IgD-negative memory B cell (primary cell): ENCODE measurements around the gene RBM4. TPM values are rescaled to one million over a fixed set of nuclear protein-coding genes. Genes with fewer than 3 reads are reported as not detected.
"Not testable (repeated sequence)": the region's sequence is repeated elsewhere in the genome, so short reads cannot be mapped to it uniquely, and the experiment has no call there.

Experiments
- H3K27ac Mint-ChIP-seq, 3 donors: one replicate each; pipeline ENCODE4 v1.8.0; 2020 to 2022; ENCODE audit warnings: mild to moderate bottlenecking in 3 of 3, mixed read lengths in 3 of 3, moderate library complexity in 1 of 3
- H3K27me3 Mint-ChIP-seq: one replicate; pipeline ENCODE4 v1.8.0; 2021; ENCODE audit warnings: mixed read lengths
- H3K36me3 Mint-ChIP-seq: one replicate; pipeline ENCODE4 v1.8.0; 2020; ENCODE audit warnings: mild to moderate bottlenecking, mixed read lengths
- H3K4me1 Mint-ChIP-seq, 3 donors: one replicate each; pipeline ENCODE4 v1.8.0; 2020 to 2022; ENCODE audit warnings: mixed read lengths in 3 of 3, mild to moderate bottlenecking in 1 of 3
- H3K4me3 Mint-ChIP-seq, 4 donors: one replicate each; pipeline ENCODE4 v1.8.0; 2020 to 2022; ENCODE audit warnings: mild to moderate bottlenecking in 4 of 4, mixed read lengths in 4 of 4, moderate library complexity in 3 of 4
- H3K9me3 Mint-ChIP-seq, 3 donors: one replicate each; pipeline ENCODE4 v1.8.0; 2020 to 2021; ENCODE audit warnings: mixed read lengths in 3 of 3, mild to moderate bottlenecking in 1 of 3
- polyA plus RNA-seq: library from polyadenylated mRNA; unstranded; fragments of 300-500 nt; fragmentation: Illumina TruSeq; gene quantifications from one replicate; pipeline ENCODE4 v1.2.3, GENCODE V29; 2021

The RBM4 gene
- polyA plus RNA-seq, 1 donor from 2014 or later = 189 TPM

GRCh38 chr11:66628061-66628603 is 10.4 kb upstream of the RBM4 start:
- H3K36me3 Mint-ChIP-seq = peaks cover 10% of the 10 kb centered on the region
- no peak overlapping the region for H3K4me3 Mint-ChIP-seq
- H3K27ac Mint-ChIP-seq = peak overlapping the region in 2 of 3 donors; percentile 64
- H3K27me3 Mint-ChIP-seq = no peaks in the 10 kb centered on the region
- H3K9me3 Mint-ChIP-seq = no peaks in the 10 kb centered on the region
- peaks cover 31 to 40% (median 32%) of the 10 kb centered on the region in 3 donors for H3K4me1 Mint-ChIP-seq

- H3K27me3 Mint-ChIP-seq = no peaks in the 10 kb centered on the region
- peaks cover 8% of the 10 kb centered on the region for H3K36me3 Mint-ChIP-seq
- peak overlapping the region in 1 of 3 donors; percentile 76 for H3K27ac Mint-ChIP-seq
- H3K4me3 Mint-ChIP-seq = peak overlapping the region in 1 of 4 donors; percentile 45
- peaks cover 22 to 33% (median 23%) of the 10 kb centered on the region in 3 donors for H3K4me1 Mint-ChIP-seq
- no peaks in the 10 kb centered on the region for H3K9me3 Mint-ChIP-seq
Measured at GRCh38 chr11:66629356-66629755, 9.1 kb upstream of the RBM4 start.

- Mint-ChIP-seq H3K4me3 (peak overlapping the region in 2 of 4 donors; percentile 22 to 74), H3K27ac (peak overlapping the region; percentile 41 to 89 (median 80)), H3K27me3 (no peaks in the 10 kb centered on the region), H3K36me3 (peaks cover 9% of the 10 kb centered on the region), H3K4me1 (peaks cover 30 to 42% (median 32%) of the 10 kb centered on the region in 3 donors), H3K9me3 (no peaks in the 10 kb centered on the region)
Measured at GRCh38 chr11:66631883-66632282, 6.6 kb upstream of the RBM4 start.

- peaks cover 36 to 38% (median 37%) of the 10 kb centered on the region in 3 donors for H3K4me1 Mint-ChIP-seq
- peaks cover 9% of the 10 kb centered on the region for H3K36me3 Mint-ChIP-seq
- H3K27ac Mint-ChIP-seq = peak overlapping the region in 1 of 3 donors; percentile 67
- no peaks in the 10 kb centered on the region for H3K9me3 Mint-ChIP-seq
- no peaks in the 10 kb centered on the region for H3K27me3 Mint-ChIP-seq
- peak overlapping the region in 2 of 4 donors; percentile 8 to 70 for H3K4me3 Mint-ChIP-seq
Measured at GRCh38 chr11:66632952-66633351, 5.6 kb upstream of the RBM4 start.

- peaks cover 39 to 48% (median 48%) of the 10 kb centered on the region in 3 donors for H3K4me1 Mint-ChIP-seq
- peaks cover 9% of the 10 kb centered on the region for H3K36me3 Mint-ChIP-seq
- H3K27me3 Mint-ChIP-seq = peaks cover 1% of the 10 kb centered on the region
- H3K27ac Mint-ChIP-seq = peak overlapping the region; percentile 54 to 84 (median 83)
- no peaks in the 10 kb centered on the region for H3K9me3 Mint-ChIP-seq
- H3K4me3 Mint-ChIP-seq = peak overlapping the region in 1 of 4 donors; percentile 98
Measured at GRCh38 chr11:66636411-66636810, 2.1 kb upstream of the RBM4 start.

GRCh38 chr11:66637557-66638176 is 836 bp upstream of the RBM4 start:
- Mint-ChIP-seq H3K4me1 (peaks cover 45 to 51% (median 50%) of the 10 kb centered on the region in 3 donors), H3K9me3 (no peaks in the 10 kb centered on the region), H3K36me3 (peaks cover 5% of the 10 kb centered on the region), H3K4me3 (peak overlapping the region; percentile 95 to 98 (median 98)), H3K27me3 (peaks cover 1% of the 10 kb centered on the region), H3K27ac (peak overlapping the region; percentile 85 to 99 (median 91))

- no peaks in the 10 kb centered on the region for H3K9me3 Mint-ChIP-seq
- peaks cover 50 to 60% (median 60%) of the 10 kb centered on the region in 3 donors for H3K4me1 Mint-ChIP-seq
- H3K4me3 Mint-ChIP-seq = peak overlapping the region; percentile 95 to 98 (median 98)
- H3K27me3 Mint-ChIP-seq = peaks cover 1% of the 10 kb centered on the region
- peaks cover 7% of the 10 kb centered on the region for H3K36me3 Mint-ChIP-seq
- H3K27ac Mint-ChIP-seq = peak overlapping the region; percentile 85 to 99 (median 91)
Measured at GRCh38 chr11:66639066-66639813, 737 bp downstream of the RBM4 start.

- H3K4me3 Mint-ChIP-seq = peak overlapping the region; percentile 95 to 98 (median 98)
- H3K27ac Mint-ChIP-seq = peak overlapping the region; percentile 85 to 99 (median 91)
- H3K4me1 Mint-ChIP-seq = peaks cover 52 to 64% (median 60%) of the 10 kb centered on the region in 3 donors
- not testable (repeated sequence) for H3K9me3 Mint-ChIP-seq, H3K36me3 Mint-ChIP-seq, H3K27me3 Mint-ChIP-seq
Measured at GRCh38 chr11:66639814-66640340, 1.4 kb downstream of the RBM4 start.

- H3K27me3 Mint-ChIP-seq = peaks cover 1% of the 10 kb centered on the region
- H3K9me3 Mint-ChIP-seq = no peaks in the 10 kb centered on the region
- H3K4me3 Mint-ChIP-seq = peak overlapping the region; percentile 60 to 98 (median 82)
- peaks cover 64 to 76% (median 69%) of the 10 kb centered on the region in 3 donors for H3K4me1 Mint-ChIP-seq
- peaks cover 7% of the 10 kb centered on the region for H3K36me3 Mint-ChIP-seq
- H3K27ac Mint-ChIP-seq = peak overlapping the region in 2 of 3 donors; percentile 50 to 76
Measured at GRCh38 chr11:66641834-66642233, 3.3 kb downstream of the RBM4 start.

- Mint-ChIP-seq H3K27ac (no peak overlapping the region), H3K27me3 (peaks cover 1% of the 10 kb centered on the region), H3K4me1 (peaks cover 60 to 69% (median 68%) of the 10 kb centered on the region in 3 donors), H3K4me3 (peak overlapping the region in 3 of 4 donors; percentile 19 to 60 (median 50)), H3K36me3 (peaks cover 10% of the 10 kb centered on the region), H3K9me3 (no peaks in the 10 kb centered on the region)
Measured at GRCh38 chr11:66643745-66644437, 5.4 kb downstream of the RBM4 start.

- Mint-ChIP-seq H3K9me3 (no peaks in the 10 kb centered on the region), H3K27me3 (no peaks in the 10 kb centered on the region), H3K36me3 (peaks cover 12% of the 10 kb centered on the region), H3K27ac (peak overlapping the region in 1 of 3 donors; percentile 25), H3K4me1 (peaks cover 44 to 60% (median 57%) of the 10 kb centered on the region in 3 donors), H3K4me3 (peak overlapping the region in 1 of 4 donors; percentile 51)
Measured at GRCh38 chr11:66646828-66647227, 8.3 kb downstream of the RBM4 start.

- Mint-ChIP-seq H3K4me1 (peaks cover 24 to 42% (median 32%) of the 10 kb centered on the region in 3 donors), H3K27me3 (no peaks in the 10 kb centered on the region), H3K27ac (no peak overlapping the region), H3K9me3 (no peaks in the 10 kb centered on the region), H3K4me3 (no peak overlapping the region), H3K36me3 (peaks cover 10% of the 10 kb centered on the region)
Measured at GRCh38 chr11:66649903-66650302, 11.4 kb downstream of the RBM4 start.

GRCh38 chr11:66651016-66651415 is 12.5 kb downstream of the RBM4 start:
- peak overlapping the region in 1 of 3 donors; percentile 52 for H3K27ac Mint-ChIP-seq

GRCh38 chr11:66652651-66653050 is 14.1 kb downstream of the RBM4 start:
- Mint-ChIP-seq H3K27me3 (no peaks in the 10 kb centered on the region), H3K4me1 (peaks cover 5 to 22% (median 11%) of the 10 kb centered on the region in 3 donors), H3K4me3 (no peak overlapping the region), H3K27ac (peak overlapping the region in 2 of 3 donors; percentile 16 to 31), H3K36me3 (peaks cover 4% of the 10 kb centered on the region), H3K9me3 (no peaks in the 10 kb centered on the region)

More at GRCh38 chr11:66651016-66651415, 12.5 kb downstream of the RBM4 start:
- Mint-ChIP-seq H3K9me3 (no peaks in the 10 kb centered on the region), H3K27me3 (no peaks in the 10 kb centered on the region), H3K36me3 (peaks cover 7% of the 10 kb centered on the region), H3K4me1 (peaks cover 14 to 33% (median 27%) of the 10 kb centered on the region in 3 donors), H3K4me3 (no peak overlapping the region)
